SIG-M5 (cell line): Measurements from ENCODE around the gene LDHAL6B.

Source experiments
- DNase-seq: peaks from one replicate; lab custom pipeline; 2025; lab: John Stamatoyannopoulos, UW

The LDHAL6B gene

DNA sequence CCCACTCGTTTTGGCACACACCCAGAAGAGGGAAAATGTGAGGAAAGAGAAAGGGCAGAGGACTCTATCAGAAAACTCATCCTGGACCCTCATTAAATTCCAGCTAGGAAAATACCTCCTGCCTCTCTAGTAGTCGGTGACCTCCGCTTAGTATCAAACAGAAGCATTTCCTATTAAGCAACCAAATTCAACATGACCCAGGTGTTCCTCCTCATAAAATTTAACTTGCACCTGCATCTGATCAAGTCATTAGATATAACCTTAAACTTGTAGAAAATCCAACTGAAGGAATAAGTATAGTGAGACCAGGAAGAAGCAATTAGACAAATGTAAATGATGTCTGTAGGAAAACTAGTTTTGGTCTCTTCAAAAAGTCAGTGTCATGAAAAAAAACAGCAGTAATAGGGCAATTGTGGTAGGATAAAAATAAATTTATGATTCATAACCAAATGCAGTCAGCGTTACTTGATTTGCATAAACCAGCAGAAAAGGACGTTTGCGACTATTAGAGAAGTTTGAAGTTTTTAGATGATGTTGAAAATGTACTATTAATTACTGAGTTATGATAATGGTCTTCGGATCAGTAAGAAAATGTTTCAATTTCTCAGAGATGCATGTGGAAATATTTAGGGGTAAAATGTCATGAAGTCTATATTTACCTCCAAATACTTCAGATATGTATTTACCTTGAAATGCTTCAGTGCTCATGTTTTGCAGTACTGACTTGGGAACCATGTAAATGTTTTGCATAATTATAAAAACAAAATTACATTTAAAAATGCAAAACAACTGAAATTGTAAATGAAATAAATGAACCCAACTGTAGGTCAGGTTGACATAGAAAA is 44.6 kb downstream of the LDHAL6B start:
- DNase-seq = no peak

DNA sequence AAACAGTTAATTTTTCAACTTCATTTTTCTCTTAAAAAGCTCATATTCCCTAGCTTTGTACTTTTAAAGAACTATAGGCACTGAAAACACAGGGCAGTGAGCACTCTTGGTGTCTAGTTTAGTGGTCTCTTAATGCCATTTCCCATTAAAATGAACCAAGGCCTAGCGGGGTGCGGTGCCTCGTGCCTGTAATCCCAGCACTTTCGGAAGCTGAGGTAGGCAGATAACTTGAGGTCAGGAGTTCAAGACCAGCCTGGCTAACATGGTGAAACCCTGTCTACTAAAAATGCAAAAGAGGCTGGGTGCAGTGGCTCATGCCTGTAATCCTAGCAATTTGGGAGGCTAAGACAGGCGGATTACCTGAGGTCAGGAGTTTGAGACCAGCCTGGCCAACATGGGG is 45.5 kb downstream of the LDHAL6B start:
- no peak for DNase-seq

DNA sequence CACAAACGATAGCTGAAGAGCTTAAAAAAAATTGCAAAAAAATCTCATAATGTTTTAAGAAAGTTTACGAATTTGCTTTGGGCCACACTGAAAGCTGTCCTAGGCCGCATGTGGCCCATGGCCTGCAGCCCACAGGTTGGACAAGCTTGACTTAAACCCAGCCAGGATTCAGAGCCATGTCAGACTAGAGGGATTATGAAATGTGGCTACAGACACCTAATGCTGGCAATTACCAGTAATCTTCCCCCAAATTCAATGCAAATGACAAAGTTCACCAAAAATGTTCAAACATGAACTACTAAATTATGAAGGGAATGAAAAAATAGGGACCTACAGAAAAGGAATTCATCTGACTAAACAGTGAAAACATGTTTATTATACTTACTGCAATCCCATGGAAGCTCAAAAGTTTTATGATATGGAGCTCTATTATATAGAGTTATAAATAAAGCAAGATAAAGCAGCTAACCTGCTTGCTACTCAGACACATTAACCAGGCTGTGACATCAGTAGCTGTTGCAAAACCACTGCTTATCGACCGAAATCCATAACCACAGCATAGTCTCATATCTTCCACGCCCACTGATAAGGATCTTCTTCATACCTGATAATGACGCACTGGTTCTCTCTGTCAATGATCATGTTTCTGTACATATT is 49.2 kb downstream of the LDHAL6B start:
- DNase-seq = no peak

DNA sequence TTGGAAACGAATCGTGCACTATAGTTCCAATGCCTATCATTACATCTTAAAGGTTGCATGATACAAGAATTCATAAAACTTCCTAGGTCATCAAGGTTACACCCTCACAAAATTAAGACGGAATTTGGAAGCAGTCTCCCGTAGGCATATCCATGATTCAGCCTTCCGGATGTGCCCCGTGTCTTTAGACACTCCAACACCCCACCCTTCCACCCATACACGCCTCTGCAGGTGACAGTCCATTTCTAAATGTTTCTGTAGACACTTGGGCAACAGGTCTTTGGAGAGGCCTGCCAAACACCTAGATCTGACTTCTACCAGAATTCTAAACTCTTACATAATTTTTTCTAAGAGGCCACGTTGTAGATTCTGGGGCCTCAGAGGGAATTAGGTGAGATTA is 49.8 kb downstream of the LDHAL6B start:
- DNase-seq = no peak

DNA sequence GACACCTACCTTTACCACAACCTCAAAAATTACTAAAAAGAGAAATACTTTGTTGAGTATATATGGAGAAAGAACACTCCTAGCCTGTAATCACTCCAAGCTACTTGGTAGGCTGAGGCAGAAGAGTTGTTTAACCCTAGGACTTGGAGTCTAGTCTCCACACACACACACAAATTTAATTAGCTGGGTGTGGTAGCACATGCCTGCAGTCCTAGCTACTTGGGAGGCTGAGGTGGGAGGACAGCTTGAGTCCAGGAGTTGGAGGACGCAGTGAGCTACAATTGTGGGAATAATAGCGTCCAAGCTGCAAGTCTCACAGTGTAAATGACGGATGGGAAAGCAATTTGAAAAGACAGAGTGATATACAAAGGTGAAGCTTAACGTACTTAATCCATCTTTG is 50.5 kb downstream of the LDHAL6B start:
- no peak for DNase-seq
